GM06990 (cell line): Measurements from ENCODE around the gene TTC39C.

ENCODE experiments used
- DNase-seq: peaks from one replicate; pipeline ENCODE4 v3.0.0-alpha.2; 2011; ENCODE audit not compliant: insufficient read length; ENCODE audit errors: extremely low read depth
- H3K27me3 ChIP-seq: replicated peaks from 2 replicates; pipeline ENCODE4 v1.6.0; 2011; ENCODE audit warnings: low read length; ENCODE audit not compliant: control insufficient read depth, insufficient read depth
- H3K36me3 ChIP-seq: 2 replicates; pipeline ENCODE4 v1.5.1; 2011; ENCODE audit warnings: low read length; ENCODE audit not compliant: control insufficient read depth, insufficient read depth
- H3K4me3 ChIP-seq: replicated peaks from 2 replicates; pipeline ENCODE4 v1.5.1; 2011; ENCODE audit warnings: low read depth, mild to moderate bottlenecking, control low read depth, low read length
- CTCF ChIP-seq: IDR thresholded peaks from 2 replicates; pipeline ENCODE4 v1.5.1; 2011; ENCODE audit warnings: low read length, control low read depth, mild to moderate bottlenecking, inconsistent platforms; ENCODE audit not compliant: insufficient read depth, poor library complexity, severe bottlenecking

The TTC39C gene

GRCh38 chr18:24049142-24049541 is 34.6 kb downstream of the TTC39C start:
- H3K36me3 ChIP-seq, result peaks cover 2% of the 10 kb centered on the region; the same call in 1 of the 2 replicates
- no peaks in the 10 kb centered on the region for H3K27me3 ChIP-seq
- no peak for TF ChIP-seq CTCF
- DNase-seq, result no peak
- H3K4me3 ChIP-seq, result no peak overlapping the region

- DNase-seq, result peak; percentile 48
- no peak for TF ChIP-seq CTCF
- H3K36me3 ChIP-seq, result no peaks in the 10 kb centered on the region
- no peak overlapping the region for H3K4me3 ChIP-seq
- no peaks in the 10 kb centered on the region for H3K27me3 ChIP-seq
These were observed 36.7 kb downstream of the TTC39C start for GRCh38 chr18:24051031-24051947.

GRCh38 chr18:24052053-24052452 is 37.5 kb downstream of the TTC39C start:
- Histone ChIP-seq H3K4me3 (no peak overlapping the region), H3K36me3 (no peaks in the 10 kb centered on the region), H3K27me3 (no peaks in the 10 kb centered on the region)
- TF ChIP-seq CTCF, result no peak
- DNase-seq, result no peak

- Histone ChIP-seq H3K4me3 (no peak overlapping the region), H3K27me3 (no peaks in the 10 kb centered on the region), H3K36me3 (no peaks in the 10 kb centered on the region; the same call in 1 of the 2 replicates)
- TF ChIP-seq CTCF, result no peak
- no peak for DNase-seq
These were observed 38.7 kb downstream of the TTC39C start for GRCh38 chr18:24053211-24053610.

- no peak for TF ChIP-seq CTCF
- no peak for DNase-seq
- no peaks in the 10 kb centered on the region; the same call in 1 of the 2 replicates for H3K36me3 ChIP-seq
- H3K4me3 ChIP-seq, result no peak overlapping the region
- no peaks in the 10 kb centered on the region for H3K27me3 ChIP-seq
These were observed 39.6 kb downstream of the TTC39C start for GRCh38 chr18:24054130-24054529.
